GM12865 (cell line): ENCODE measurements around the gene PDZD2.

Experiments
- DNase-seq: peaks from one replicate; pipeline ENCODE4 v3.0.0; 2010; ENCODE audit warnings: low read depth
- H3K4me3 ChIP-seq: 2 replicates; pipeline ENCODE4 v1.5.1; 2011; ENCODE audit warnings: mild to moderate bottlenecking, low read depth, low read length, control low read depth
- TF ChIP-seq, protein P1 (sequence below): IDR thresholded peaks from 2 replicates; pipeline ENCODE4 v1.5.1; 2011; ENCODE audit warnings: low read length, control low read depth, low read depth, inconsistent platforms; ENCODE audit not compliant: insufficient read depth; ENCODE audit errors: missing control alignments

The PDZD2 gene

DNA sequence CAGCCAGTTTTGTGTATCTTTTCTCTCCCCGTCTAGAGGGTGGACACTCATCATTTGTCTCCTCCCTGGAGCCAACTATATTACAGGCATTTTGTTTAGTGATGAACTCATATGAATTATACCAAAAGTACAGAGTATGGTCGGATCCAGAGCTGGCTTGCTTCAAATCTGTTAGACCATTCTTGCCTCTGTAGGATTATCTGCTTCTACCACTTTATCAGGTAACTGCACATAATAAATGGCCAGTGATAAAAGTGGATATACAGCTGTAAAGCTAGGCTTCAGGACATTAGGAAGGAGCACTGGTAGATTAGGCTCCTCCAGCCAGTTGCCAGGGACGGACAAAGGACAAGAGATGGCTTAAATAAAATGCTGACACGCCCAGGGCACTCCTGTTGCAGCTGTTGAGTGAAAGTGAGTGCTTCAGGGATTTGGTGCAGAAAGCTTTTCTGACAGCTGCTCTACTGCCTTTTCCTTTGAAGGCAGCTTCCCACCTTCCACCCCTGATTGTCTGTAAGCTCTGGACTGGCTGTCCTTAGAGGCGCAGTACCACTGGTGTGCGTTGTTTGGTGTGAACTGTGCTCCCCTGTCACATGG is 259.2 kb downstream of the PDZD2 start:
- TF ChIP-seq, protein P1, sequence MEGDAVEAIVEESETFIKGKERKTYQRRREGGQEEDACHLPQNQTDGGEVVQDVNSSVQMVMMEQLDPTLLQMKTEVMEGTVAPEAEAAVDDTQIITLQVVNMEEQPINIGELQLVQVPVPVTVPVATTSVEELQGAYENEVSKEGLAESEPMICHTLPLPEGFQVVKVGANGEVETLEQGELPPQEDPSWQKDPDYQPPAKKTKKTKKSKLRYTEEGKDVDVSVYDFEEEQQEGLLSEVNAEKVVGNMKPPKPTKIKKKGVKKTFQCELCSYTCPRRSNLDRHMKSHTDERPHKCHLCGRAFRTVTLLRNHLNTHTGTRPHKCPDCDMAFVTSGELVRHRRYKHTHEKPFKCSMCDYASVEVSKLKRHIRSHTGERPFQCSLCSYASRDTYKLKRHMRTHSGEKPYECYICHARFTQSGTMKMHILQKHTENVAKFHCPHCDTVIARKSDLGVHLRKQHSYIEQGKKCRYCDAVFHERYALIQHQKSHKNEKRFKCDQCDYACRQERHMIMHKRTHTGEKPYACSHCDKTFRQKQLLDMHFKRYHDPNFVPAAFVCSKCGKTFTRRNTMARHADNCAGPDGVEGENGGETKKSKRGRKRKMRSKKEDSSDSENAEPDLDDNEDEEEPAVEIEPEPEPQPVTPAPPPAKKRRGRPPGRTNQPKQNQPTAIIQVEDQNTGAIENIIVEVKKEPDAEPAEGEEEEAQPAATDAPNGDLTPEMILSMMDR: no peak
- DNase-seq: no peak
- no peak overlapping the region for H3K4me3 ChIP-seq

DNA sequence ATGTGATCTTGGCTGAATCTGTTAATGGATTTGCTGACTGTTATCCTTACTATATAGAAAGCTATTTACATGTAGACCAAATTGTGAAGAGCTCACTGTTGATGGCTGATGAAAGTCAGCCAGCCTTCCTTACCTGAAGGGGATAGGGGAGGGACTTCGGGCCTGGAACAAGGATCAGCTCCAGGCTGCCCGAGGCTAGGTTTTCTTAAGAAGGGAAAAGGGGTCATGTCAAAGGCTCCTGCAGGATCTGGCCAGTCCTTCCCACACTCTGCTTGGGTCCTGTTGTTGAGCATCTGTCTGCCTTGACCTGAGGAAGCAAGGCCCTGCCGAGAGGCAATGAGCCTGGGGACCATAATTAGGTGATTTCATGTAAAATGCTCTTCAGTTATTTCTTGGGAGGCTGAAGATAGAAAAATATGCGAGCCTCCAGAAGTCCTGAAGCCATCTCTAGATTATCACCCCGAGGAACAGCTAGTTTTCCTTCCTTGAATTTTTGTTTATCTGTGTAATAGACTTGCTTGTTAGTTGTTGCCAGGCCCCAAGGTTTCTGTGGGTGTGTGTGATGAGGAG is 261.4 kb downstream of the PDZD2 start:
- DNase-seq: no peak
- TF ChIP-seq, protein P1: no peak
- H3K4me3 ChIP-seq: no peak overlapping the region

DNA sequence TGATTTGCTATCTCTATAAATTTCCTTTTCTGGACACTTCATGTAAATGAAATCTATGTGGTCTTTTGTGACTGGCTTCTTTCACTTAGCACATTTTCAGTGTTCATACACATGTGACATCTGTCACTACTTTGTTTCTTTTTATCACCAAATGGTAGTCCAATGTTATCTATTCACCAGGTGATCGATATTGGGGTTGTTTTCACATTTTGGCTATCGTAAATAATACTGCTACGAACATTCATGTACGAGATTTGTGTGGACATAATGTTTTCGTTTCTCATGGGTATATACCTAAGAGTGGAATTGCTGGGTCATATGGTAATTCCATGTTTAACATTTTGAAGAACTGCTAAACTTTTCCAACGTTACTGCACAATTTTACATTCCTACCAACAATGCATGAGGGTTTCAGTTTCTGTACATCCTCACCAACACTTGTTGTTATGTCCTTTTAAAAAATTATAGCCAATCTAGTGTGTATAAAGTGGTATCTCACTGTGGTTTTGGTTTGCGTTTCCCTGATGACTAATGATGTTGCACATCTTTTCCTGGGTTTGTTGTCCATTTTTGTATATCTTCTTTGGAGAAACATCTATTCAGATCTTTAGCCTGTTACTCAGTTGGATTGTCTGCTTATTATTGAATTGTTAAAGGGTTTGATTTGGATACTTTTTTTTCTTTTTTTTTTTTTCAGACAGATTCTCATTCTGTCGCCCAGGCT is 263.0 kb downstream of the PDZD2 start:
- H3K4me3 ChIP-seq: no peak overlapping the region
- TF ChIP-seq, protein P1: no peak
- DNase-seq: no peak

DNA sequence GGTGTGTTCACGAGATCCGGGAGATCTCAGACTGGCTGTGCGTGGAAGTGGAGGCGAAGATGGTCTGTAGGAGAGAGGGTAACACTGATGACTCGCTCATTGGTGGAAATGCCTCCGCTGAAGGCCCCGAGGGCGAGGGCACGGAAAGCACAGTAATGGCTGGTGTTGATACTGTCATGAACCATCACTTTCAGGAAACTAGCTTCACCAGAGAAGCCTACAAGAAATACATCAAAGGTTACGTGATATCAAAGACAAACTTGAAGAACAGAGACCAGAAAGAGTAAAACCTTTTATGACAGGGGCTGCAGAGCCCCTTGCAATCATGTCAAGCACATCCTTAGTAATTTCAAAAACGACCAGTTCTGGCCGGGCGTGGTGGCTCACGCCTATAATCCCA is 269.5 kb downstream of the PDZD2 start:
- no peak for DNase-seq
- TF ChIP-seq, protein P1: no peak
- no peak overlapping the region for H3K4me3 ChIP-seq

DNA sequence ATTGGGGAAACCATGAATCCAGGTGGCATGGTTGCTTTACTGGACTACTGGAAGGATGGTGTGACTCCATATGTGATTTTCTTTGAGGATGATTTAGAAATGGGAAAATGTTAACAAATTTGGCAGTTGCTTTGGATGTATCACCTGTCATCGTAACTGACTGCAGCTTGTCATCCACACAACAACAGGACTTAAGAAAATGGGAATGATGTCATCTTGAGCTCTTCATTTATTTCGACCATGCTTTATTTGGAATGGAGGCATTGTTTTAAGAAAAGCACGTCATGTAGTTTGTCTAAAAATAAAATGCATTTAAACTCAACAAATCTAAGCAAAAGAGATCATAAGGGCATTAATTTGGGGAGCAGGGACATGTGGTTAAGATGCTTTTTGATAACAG is 270.1 kb downstream of the PDZD2 start:
- H3K4me3 ChIP-seq: no peak overlapping the region
- no peak for DNase-seq
- TF ChIP-seq, protein P1: no peak

DNA sequence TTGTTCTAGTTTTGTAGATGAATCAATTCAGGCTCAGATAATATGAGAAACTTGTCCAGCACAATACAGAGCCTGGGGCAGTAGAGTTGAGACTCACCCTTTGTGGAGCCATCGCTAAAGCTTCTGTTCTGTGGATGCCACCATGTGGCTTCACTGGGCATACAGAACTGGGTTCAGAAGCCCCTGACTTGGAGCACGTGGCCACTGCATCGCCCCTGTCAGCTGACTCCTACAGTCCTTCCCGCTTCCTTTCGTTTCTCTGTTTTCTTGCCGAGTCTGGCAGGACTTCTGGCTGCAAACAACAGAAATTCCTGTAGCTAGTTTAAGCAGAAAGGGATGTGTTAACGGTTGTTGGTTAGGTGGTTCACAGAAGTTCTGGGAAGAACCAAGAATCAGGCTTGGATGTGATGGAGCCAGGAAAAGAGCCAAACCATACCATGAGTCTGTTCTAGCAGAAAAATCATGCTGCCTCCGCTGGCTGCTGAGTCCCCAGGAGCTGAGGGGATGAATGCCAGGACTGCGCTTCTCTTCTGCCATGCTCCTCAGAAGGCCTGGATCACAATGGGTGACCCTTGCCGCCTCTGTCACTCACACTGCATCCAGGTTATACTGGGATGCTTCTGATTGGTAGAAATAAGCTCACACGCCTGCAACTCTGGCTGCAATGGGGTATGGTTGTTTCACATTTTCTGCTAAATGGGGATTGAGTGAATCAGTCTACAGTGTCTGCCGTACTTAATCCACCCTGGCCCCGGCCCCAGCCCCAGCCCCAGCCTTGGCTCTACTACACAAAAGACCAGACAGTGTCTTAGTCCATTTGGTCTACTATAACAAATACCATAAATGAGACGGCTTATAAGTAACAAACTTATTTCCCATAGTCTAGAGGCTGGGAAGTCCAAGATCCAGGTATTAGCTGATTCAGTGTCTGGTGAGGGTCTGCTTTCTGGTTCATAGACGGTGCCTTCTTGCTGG is 272.6 kb downstream of the PDZD2 start:
- TF ChIP-seq, protein P1: no peak
- no peak for DNase-seq

More for the DNA sequence above, 272.6 kb downstream of the PDZD2 start:
- no peak overlapping the region for H3K4me3 ChIP-seq
